OCI-LY1 (cell line): Measurements from ENCODE around the gene XRCC6.
A peak's percentile ranks its signal among the peaks of the same experiment; 100 is the strongest.

Experiments used
- H2AFZ ChIP-seq: fragments of 200-600 bp; sonication (generic), shearing (Covaris generic); 2 replicates; pipeline ENCODE4 v1.6.0; 2014; ENCODE audit warnings: antibody characterized with exemption, mild to moderate bottlenecking, low read length
- H3F3A ChIP-seq: fragments of 200-600 bp; sonication (generic), shearing (Covaris generic); 2 replicates; pipeline ENCODE4 v1.6.0; 2014; ENCODE audit warnings: mild to moderate bottlenecking, antibody characterized with exemption, low read length, moderate library complexity; ENCODE audit not compliant: insufficient read depth
- H3K27ac ChIP-seq: fragments of 200-600 bp; sonication (generic); 2 replicates; pipeline ENCODE4 v1.5.1; 2014; ENCODE audit warnings: low read length, mixed run types, mild to moderate bottlenecking, low read depth; ENCODE audit not compliant: poor library complexity, severe bottlenecking
- H3K27me3 ChIP-seq: fragments of 200-600 bp; sonication (generic); 2 replicates; pipeline ENCODE4 v1.6.0; 2014; ENCODE audit warnings: antibody characterized with exemption, mild to moderate bottlenecking, low read length, moderate library complexity; ENCODE audit not compliant: insufficient read depth
- H3K36me3 ChIP-seq: fragments of 200-600 bp; sonication (generic); 2 replicates; pipeline ENCODE4 v1.6.1; 2014; ENCODE audit warnings: mild to moderate bottlenecking, antibody characterized with exemption, low read length, moderate library complexity, mixed read lengths; ENCODE audit not compliant: insufficient read depth
- H3K4me1 ChIP-seq: fragments of 200-600 bp; sonication (generic); 2 replicates; pipeline ENCODE4 v1.5.1; 2014; ENCODE audit warnings: mild to moderate bottlenecking, low read length, moderate library complexity; ENCODE audit not compliant: insufficient read depth, severe bottlenecking
- H3K4me2 ChIP-seq: fragments of 200-600 bp; sonication (generic), shearing (Covaris generic); 2 replicates; pipeline ENCODE4 v1.6.1; 2014; ENCODE audit warnings: low read length
- H3K4me3 ChIP-seq: fragments of 200-600 bp; sonication (generic); 2 replicates; pipeline ENCODE4 v1.5.1; 2014; ENCODE audit warnings: low read length, low read depth, mild to moderate bottlenecking, mixed read lengths; ENCODE audit not compliant: poor library complexity, severe bottlenecking
- H3K79me2 ChIP-seq: fragments of 200-600 bp; shearing (Covaris generic); 2 replicates; pipeline ENCODE4 v1.6.1; 2016; ENCODE audit warnings: mixed run types, low read length, mixed read lengths; ENCODE audit not compliant: insufficient read depth
- H3K9ac ChIP-seq: fragments of 200-600 bp; sonication (generic), shearing (Covaris generic); 2 replicates; pipeline ENCODE4 v1.6.1; 2014; ENCODE audit warnings: mild to moderate bottlenecking, low read length, mixed read lengths
- H3K9me2 ChIP-seq: fragments of 200-600 bp; sonication (generic), shearing (Covaris generic); 2 replicates; pipeline ENCODE4 v1.6.1; 2014; ENCODE audit warnings: low read depth, mild to moderate bottlenecking, low read length, mixed read lengths
- H3K9me3 ChIP-seq: fragments of 200-600 bp; shearing (Covaris generic); 2 replicates; pipeline ENCODE4 v1.6.1; 2014; ENCODE audit warnings: low read length, mixed read lengths
- H4K20me1 ChIP-seq: fragments of 200-600 bp; sonication (generic), shearing (Covaris generic); 2 replicates; pipeline ENCODE4 v1.6.0; 2016; ENCODE audit warnings: mild to moderate bottlenecking, low read length; ENCODE audit not compliant: insufficient read depth
- CTCF ChIP-seq: fragments of 200-600 bp; sonication (generic), shearing (Covaris generic); IDR thresholded peaks from 2 replicates; pipeline ENCODE4 v1.5.1; 2017; ENCODE audit warnings: mild to moderate bottlenecking, antibody characterized with exemption, low read length, moderate library complexity, mixed read lengths
- EZH2 ChIP-seq: fragments of 200-600 bp; sonication (generic), shearing (Covaris generic); IDR thresholded peaks from 2 replicates; pipeline ENCODE4 v1.8.0; 2017; ENCODE audit warnings: borderline replicate concordance, mixed run types, mild to moderate bottlenecking, antibody characterized with exemption, low read length, moderate library complexity, mixed read lengths

The XRCC6 gene

GRCh38 chr22:41681616-41682015 lies 60.5 kb downstream of the XRCC6 start:
- H3K36me3 ChIP-seq: peaks cover 62% of the 10 kb centered on the region
- no peaks in the 10 kb centered on the region for H3K9me3 ChIP-seq
- H3K79me2 ChIP-seq: peaks cover 70% of the 10 kb centered on the region
- H4K20me1 ChIP-seq: no peaks in the 10 kb centered on the region
- peaks cover 13% of the 10 kb centered on the region for H3K4me1 ChIP-seq
- no peaks in the 10 kb centered on the region for H3K27me3 ChIP-seq
- H3K9me2 ChIP-seq: no peaks in the 10 kb centered on the region
- peak overlapping the region; percentile 79 for H3K4me3 ChIP-seq
- H3K4me2 ChIP-seq: peak overlapping the region; percentile 58
- H3K9ac ChIP-seq: peak overlapping the region; percentile 69
- H3F3A ChIP-seq: no peaks in the 10 kb centered on the region
- TF ChIP-seq EZH2 (no peak), CTCF (no peak)
- no peak overlapping the region for H3K27ac ChIP-seq
- no peak overlapping the region for H2AFZ ChIP-seq

GRCh38 chr22:41682033-41682807 lies 61.1 kb downstream of the XRCC6 start:
- Histone ChIP-seq H3K9me3 (no peaks in the 10 kb centered on the region), H2AFZ (no peak overlapping the region), H3K27me3 (no peaks in the 10 kb centered on the region), H3K79me2 (peaks cover 76% of the 10 kb centered on the region), H3K4me2 (peak overlapping the region; percentile 58), H3F3A (no peaks in the 10 kb centered on the region), H3K4me1 (peaks cover 17% of the 10 kb centered on the region), H3K9ac (peak overlapping the region; percentile 69), H3K4me3 (peak overlapping the region; percentile 79), H3K9me2 (no peaks in the 10 kb centered on the region), H3K36me3 (peaks cover 56% of the 10 kb centered on the region), H3K27ac (peak overlapping the region; percentile 64), H4K20me1 (no peaks in the 10 kb centered on the region)
- TF ChIP-seq CTCF (no peak), EZH2 (no peak)

GRCh38 chr22:41683052-41683451 lies 62.0 kb downstream of the XRCC6 start:
- no peaks in the 10 kb centered on the region for H3K9me3 ChIP-seq
- H3K4me3 ChIP-seq: peak overlapping the region; percentile 79
- H3K27me3 ChIP-seq: no peaks in the 10 kb centered on the region
- H3K9me2 ChIP-seq: no peaks in the 10 kb centered on the region
- peaks cover 85% of the 10 kb centered on the region for H3K79me2 ChIP-seq
- peaks cover 48% of the 10 kb centered on the region for H3K36me3 ChIP-seq
- peak overlapping the region; percentile 58 for H3K4me2 ChIP-seq
- TF ChIP-seq EZH2 (no peak), CTCF (no peak)
- peak overlapping the region; percentile 69; the same call in 1 of the 2 replicates for H3K9ac ChIP-seq
- peaks cover 23% of the 10 kb centered on the region for H3K4me1 ChIP-seq
- H2AFZ ChIP-seq: no peak overlapping the region
- H4K20me1 ChIP-seq: no peaks in the 10 kb centered on the region
- H3F3A ChIP-seq: no peaks in the 10 kb centered on the region
- H3K27ac ChIP-seq: peak overlapping the region; percentile 64
